ENCODE measurements around the gene KCNA3. TPM values are rescaled to one million over a fixed set of nuclear protein-coding genes. Genes with fewer than 3 reads are reported as not detected.

Gene KCNA3
- total RNA-seq, 1 experiment from 2014 or later, result not detected

- CTCF ChIA-PET, result no interaction called here
- POLR2A ChIA-PET (ENCODE audit: unreplicated experiment), result no interaction called here
Observed at GRCh38 chr1:110673805-110674336, 869 bp downstream of the KCNA3 start.

DNA sequence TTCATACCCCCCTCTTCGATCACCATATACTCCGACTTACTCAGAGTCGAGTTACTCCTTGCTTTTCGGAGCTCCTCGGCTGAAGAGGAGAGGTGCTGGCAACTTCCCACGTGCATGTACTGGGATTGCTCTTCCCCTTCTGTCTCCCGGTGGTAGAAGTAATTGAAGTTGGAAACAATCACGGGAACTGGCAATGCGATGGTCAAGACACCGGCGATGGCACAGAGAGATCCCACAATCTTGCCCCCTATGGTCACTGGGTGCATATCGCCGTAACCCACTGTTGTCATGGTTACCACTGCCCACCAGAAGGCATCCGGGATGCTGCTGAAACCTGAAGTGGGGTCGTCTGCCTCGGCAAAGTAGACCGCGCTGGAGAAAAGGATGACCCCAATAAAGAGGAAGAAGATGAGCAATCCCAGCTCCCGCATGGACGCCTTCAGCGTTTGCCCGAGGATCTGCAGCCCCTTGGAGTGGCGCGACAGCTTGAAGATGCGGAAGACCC is 1.5 kb downstream of the KCNA3 start:
- Histone ChIP-seq H3K4me3 (ENCODE audit: low read length) (no peak overlapping the region), H3F3A (ENCODE audit: low read length, unreplicated experiment) (no peaks in the 10 kb centered on the region), H3K79me2 (ENCODE audit: low read length) (no peaks in the 10 kb centered on the region), H3K9me3 (ENCODE audit: low read length) (no peaks in the 10 kb centered on the region), H3K27me3 (ENCODE audit: low read length) (peaks cover 29% of the 10 kb centered on the region), H3K9me2 (replicated peaks; ENCODE audit: low read length) (no peaks in the 10 kb centered on the region), H3K36me3 (ENCODE audit: low read depth, low read length) (no peaks in the 10 kb centered on the region), H4K20me1 (ENCODE audit: low read length) (no peaks in the 10 kb centered on the region), H3K9ac (ENCODE audit: low read length) (no peak overlapping the region), H3K27ac (ENCODE audit: low read length) (no peak overlapping the region), H3K4me1 (ENCODE audit: insufficient read depth, low read length) (no peaks in the 10 kb centered on the region), H2AFZ (ENCODE audit: low read length) (no peak overlapping the region), H3K4me2 (ENCODE audit: low read length) (no peak overlapping the region)
- ChIA-PET CTCF (no interaction called here), POLR2A (ENCODE audit: unreplicated experiment) (no interaction called here)
- DNase-seq, result no peak
- intact Hi-C loops (cut with micrococcal nuclease), result no loop called here
- BruUV-seq (replicated peaks), result no TSS peak
- no peak for ATAC-seq
- TF ChIP-seq EZH2phosphoT487 (IDR thresholded peaks at IDR 0.05; ENCODE audit: borderline replicate concordance, low read length) (no peak), CTCF (conservative IDR thresholded peaks at IDR 0.05; ENCODE audit: low read depth, low read length) (no peak), EZH2 (IDR thresholded peaks at IDR 0.05; ENCODE audit: low read length, unreplicated experiment) (no peak)

More at GRCh38 chr1:110673805-110674336, 869 bp downstream of the KCNA3 start:
- Histone ChIP-seq H3K9me3 (ENCODE audit: low read length) (no peaks in the 10 kb centered on the region), H2AFZ (ENCODE audit: low read length) (no peak overlapping the region), H3K79me2 (ENCODE audit: low read length) (no peaks in the 10 kb centered on the region), H3K4me2 (ENCODE audit: low read length) (no peak overlapping the region), H4K20me1 (ENCODE audit: low read length) (no peaks in the 10 kb centered on the region), H3K9ac (ENCODE audit: low read length) (no peak overlapping the region), H3K36me3 (ENCODE audit: low read depth, low read length) (no peaks in the 10 kb centered on the region), H3K4me3 (ENCODE audit: low read length) (no peak overlapping the region), H3F3A (ENCODE audit: low read length, unreplicated experiment) (no peaks in the 10 kb centered on the region), H3K27me3 (ENCODE audit: low read length) (peaks cover 25% of the 10 kb centered on the region), H3K27ac (ENCODE audit: low read length) (no peak overlapping the region), H3K9me2 (replicated peaks; ENCODE audit: low read length) (no peaks in the 10 kb centered on the region), H3K4me1 (ENCODE audit: insufficient read depth, low read length) (no peaks in the 10 kb centered on the region)
- DNase-seq (no peak), ATAC-seq (no peak)
- no TSS peak for BruUV-seq (replicated peaks)
- intact Hi-C loops (cut with micrococcal nuclease), result no loop called here
- no peak for TF ChIP-seq EZH2phosphoT487 (IDR thresholded peaks at IDR 0.05; ENCODE audit: borderline replicate concordance, low read length)
- no peak for TF ChIP-seq CTCF (conservative IDR thresholded peaks at IDR 0.05; ENCODE audit: low read depth, low read length)
- TF ChIP-seq EZH2 (IDR thresholded peaks at IDR 0.05; ENCODE audit: low read length, unreplicated experiment), result no peak

- no peak overlapping the region for H2AFZ ChIP-seq (ENCODE audit: low read length)
- ATAC-seq (no peak), DNase-seq (no peak)
- ChIA-PET POLR2A (ENCODE audit: unreplicated experiment) (no interaction called here), CTCF (no interaction called here)
- TF ChIP-seq EZH2 (IDR thresholded peaks at IDR 0.05; ENCODE audit: low read length, unreplicated experiment) (no peak), CTCF (conservative IDR thresholded peaks at IDR 0.05; ENCODE audit: low read depth, low read length) (no peak), EZH2phosphoT487 (IDR thresholded peaks at IDR 0.05; ENCODE audit: borderline replicate concordance, low read length) (no peak)
- H3K79me2 ChIP-seq (ENCODE audit: low read length), result no peaks in the 10 kb centered on the region
- H3K4me3 ChIP-seq (ENCODE audit: low read length), result no peak overlapping the region
- no peak overlapping the region for H3K27ac ChIP-seq (ENCODE audit: low read length)
- H3K9me3 ChIP-seq (ENCODE audit: low read length), result no peaks in the 10 kb centered on the region
- no peak overlapping the region for H3K4me2 ChIP-seq (ENCODE audit: low read length)
- H4K20me1 ChIP-seq (ENCODE audit: low read length), result no peaks in the 10 kb centered on the region
- intact Hi-C loops (cut with micrococcal nuclease), result no loop called here
- H3K36me3 ChIP-seq (ENCODE audit: low read depth, low read length), result no peaks in the 10 kb centered on the region
- peaks cover 33% of the 10 kb centered on the region for H3K27me3 ChIP-seq (ENCODE audit: low read length)
- H3K9me2 ChIP-seq (replicated peaks; ENCODE audit: low read length), result no peaks in the 10 kb centered on the region
- no peak overlapping the region for H3K9ac ChIP-seq (ENCODE audit: low read length)
- no TSS peak for BruUV-seq (replicated peaks)
- H3K4me1 ChIP-seq (ENCODE audit: insufficient read depth, low read length), result no peaks in the 10 kb centered on the region
- no peaks in the 10 kb centered on the region for H3F3A ChIP-seq (ENCODE audit: low read length, unreplicated experiment)
Observed at GRCh38 chr1:110672753-110673108, 2.0 kb downstream of the KCNA3 start.

All from PC-3 (cell line).